Esophagus muscularis mucosa (tissue), 4 donors: Measurements from ENCODE around the gene MMP17. TPM values are rescaled to one million over a fixed set of nuclear protein-coding genes. Genes with fewer than 3 reads are reported as not detected.
"Not testable (repeated sequence)": the region's sequence is repeated elsewhere in the genome, so short reads cannot be mapped to it uniquely, and the experiment has no call there.

ENCODE experiments used
- DNase-seq: peaks from one replicate; pipeline ENCODE4 v3.0.0-alpha.2; 2017; ENCODE audit errors: extremely low spot score
- H3K27ac ChIP-seq, 4 donors: fragments of 200-600 bp; sonication (generic); replicated peaks in 1 of 4; 1 replicate in 3 of 4; 2 replicates in 1 of 4; pipeline ENCODE4 v1.5.1; 2016 to 2019; ENCODE audit warnings: mild to moderate bottlenecking in 1 of 4
- H3K27me3 ChIP-seq, 4 donors: fragments of 200-600 bp; sonication (generic); one replicate each; pipeline versions ENCODE4 v1.5.1 to v1.6.0; 2016 to 2019
- H3K36me3 ChIP-seq, 4 donors: fragments of 200-600 bp; sonication (generic); one replicate each; pipeline ENCODE4 v1.5.1; 2016 to 2019
- H3K4me1 ChIP-seq, 4 donors: fragments of 200-600 bp; sonication (generic); one replicate each; pipeline ENCODE4 v1.5.1; 2016 to 2019
- H3K4me3 ChIP-seq, 4 donors: fragments of 200-600 bp; sonication (generic); 1 replicate in 2 of 4; 2 replicates in 2 of 4; pipeline ENCODE4 v1.5.1; 2016 to 2019; ENCODE audit warnings: mild to moderate bottlenecking in 4 of 4, moderate library complexity in 1 of 4
- H3K9me3 ChIP-seq, 4 donors: fragments of 200-600 bp; sonication (generic); 1 replicate in 3 of 4; 2 replicates in 1 of 4; pipeline ENCODE4 v1.5.1; 2016 to 2019
- CTCF ChIP-seq, 3 experiments: fragments of 200-600 bp in 2 of 3; fragments of 450-650 bp in 1 of 3; sonication (generic) in 2 of 3; IDR thresholded peaks; one replicate each; pipeline ENCODE4 v1.5.1; 2017 to 2019; ENCODE audit warnings: antibody characterized with exemption in 3 of 3, mild to moderate bottlenecking in 2 of 3, moderate library complexity in 1 of 3
- EP300 ChIP-seq: sonication (generic); formaldehyde crosslinking; IDR thresholded peaks from one replicate; pipeline ENCODE4 v1.6.1; 2017; ENCODE audit warnings: antibody characterized with exemption
- POLR2A ChIP-seq: fragments of 450-650 bp; IDR thresholded peaks from one replicate; pipeline ENCODE4 v1.6.1; 2017; ENCODE audit warnings: antibody characterized with exemption, moderate library complexity, mild to moderate bottlenecking, low read depth
- POLR2AphosphoS5 ChIP-seq, 2 donors: sonication (generic); formaldehyde crosslinking; IDR thresholded peaks; one replicate each; pipeline ENCODE4 v1.6.1; 2017; ENCODE audit warnings: antibody characterized with exemption in 2 of 2
- WGBS: methylation state at CpG from one replicate; pipeline ENCODE4 v1.1.5; 2018; 5-methylcytosine and 5-hydroxymethylcytosine counted together
- intact Hi-C: fragments of 100-400 bp; cut with DNase I; formaldehyde crosslinking; loops from one replicate; pipeline ENCODE4 v1.15.1; 2023
- total RNA-seq, 4 donors: library from RNA; depleted of rRNA; stranded (reverse); fragments of >200 nt; gene quantifications; one replicate each; pipeline versions ENCODE4 v1.1.0 to v1.2.1, GENCODE V29; 2016

The MMP17 gene
- total RNA-seq, 4 donors from 2014 or later = 2.5 to 5.8 (median 5.1) TPM

GRCh38 chr12:131869871-131870418 is 41.8 kb downstream of the MMP17 start:
- no peaks in the 10 kb centered on the region for H3K9me3 ChIP-seq
- no peaks in the 10 kb centered on the region for H3K27me3 ChIP-seq
- intact Hi-C loops = no loop called here
- TF ChIP-seq CTCF (IDR thresholded peaks at IDR 0.05) (no peak), EP300 (no peak), POLR2A (no peak), POLR2AphosphoS5 (IDR thresholded peaks at IDR 0.05) (no peak)
- H3K4me1 ChIP-seq = no peaks in the 10 kb centered on the region
- WGBS = 66% methylated on average over 16 of the region's 16 CpGs
- H3K4me3 ChIP-seq = no peak overlapping the region
- no peaks in the 10 kb centered on the region for H3K36me3 ChIP-seq
- no peak for DNase-seq
- no peak overlapping the region for H3K27ac ChIP-seq

GRCh38 chr12:131871677-131872076 is 43.5 kb downstream of the MMP17 start:
- intact Hi-C loops = no loop called here
- 87% methylated on average over 6 of the region's 6 CpGs for WGBS
- Histone ChIP-seq H3K36me3 (no peaks in the 10 kb centered on the region), H3K4me1 (no peaks in the 10 kb centered on the region), H3K4me3 (no peak overlapping the region), H3K9me3 (no peaks in the 10 kb centered on the region), H3K27me3 (no peaks in the 10 kb centered on the region), H3K27ac (no peak overlapping the region)
- no peak for TF ChIP-seq POLR2AphosphoS5 (IDR thresholded peaks at IDR 0.05)
- no peak for TF ChIP-seq CTCF (IDR thresholded peaks at IDR 0.05)
- no peak for TF ChIP-seq POLR2A
- no peak for TF ChIP-seq EP300
- DNase-seq = no peak

GRCh38 chr12:131872154-131873051 is 44.2 kb downstream of the MMP17 start:
- Histone ChIP-seq H3K27ac (no peak overlapping the region), H3K4me1 (no peaks in the 10 kb centered on the region), H3K9me3 (no peaks in the 10 kb centered on the region), H3K36me3 (no peaks in the 10 kb centered on the region), H3K27me3 (no peaks in the 10 kb centered on the region), H3K4me3 (no peak overlapping the region)
- intact Hi-C loops = no loop called here
- WGBS = 70% methylated on average over 18 of the region's 21 CpGs
- no peak for DNase-seq
- TF ChIP-seq CTCF (IDR thresholded peaks at IDR 0.05) = no peak
- no peak for TF ChIP-seq POLR2AphosphoS5 (IDR thresholded peaks at IDR 0.05)
- TF ChIP-seq POLR2A = no peak
- no peak for TF ChIP-seq EP300

GRCh38 chr12:131873293-131873692 is 45.1 kb downstream of the MMP17 start:
- H3K36me3 ChIP-seq = no peaks in the 10 kb centered on the region
- no peak overlapping the region for H3K4me3 ChIP-seq
- no peak for TF ChIP-seq POLR2AphosphoS5 (IDR thresholded peaks at IDR 0.05)
- TF ChIP-seq CTCF (IDR thresholded peaks at IDR 0.05) = no peak
- no peak for TF ChIP-seq POLR2A
- no peak for TF ChIP-seq EP300
- H3K27me3 ChIP-seq = no peaks in the 10 kb centered on the region
- DNase-seq = no peak
- H3K9me3 ChIP-seq = no peaks in the 10 kb centered on the region
- intact Hi-C loops = no loop called here
- no peaks in the 10 kb centered on the region for H3K4me1 ChIP-seq
- WGBS = 93% methylated on average over 21 of the region's 21 CpGs
- no peak overlapping the region for H3K27ac ChIP-seq

GRCh38 chr12:131874972-131875371 is 46.8 kb downstream of the MMP17 start:
- H3K4me3 ChIP-seq, H3K36me3 ChIP-seq, H3K27ac ChIP-seq, H3K9me3 ChIP-seq, intact Hi-C loops, H3K27me3 ChIP-seq, DNase-seq, H3K4me1 ChIP-seq: not testable (repeated sequence)
- WGBS = 84% methylated on average over 6 of the region's 6 CpGs

- intact Hi-C loops, H3K4me3 ChIP-seq, H3K4me1 ChIP-seq, H3K36me3 ChIP-seq, H3K27ac ChIP-seq, H3K9me3 ChIP-seq, H3K27me3 ChIP-seq, DNase-seq: not testable (repeated sequence)
- 85% methylated on average over 10 of the region's 10 CpGs for WGBS
Observed at GRCh38 chr12:131877216-131877615, 49.0 kb downstream of the MMP17 start.

GRCh38 chr12:131878436-131878835 is 50.2 kb downstream of the MMP17 start:
- DNase-seq, H3K27me3 ChIP-seq, H3K9me3 ChIP-seq, H3K27ac ChIP-seq, H3K4me3 ChIP-seq, H3K4me1 ChIP-seq, intact Hi-C loops, H3K36me3 ChIP-seq: not testable (repeated sequence)
- WGBS = 42% methylated on average over 3 of the region's 3 CpGs
